GM23338 (cell line): Measurements from ENCODE around the gene IQCK. TPM values are rescaled to one million over a fixed set of nuclear protein-coding genes. Genes with fewer than 3 reads are reported as not detected.

Source experiments
- ATAC-seq: fragments of 200-7000 bp; cut with Tn5 transposase; 3 replicates; pipeline ENCODE4 v1.9.1; 2020
- DNase-seq: peaks from one replicate; pipeline ENCODE4 v3.0.0-alpha.2; 2015; ENCODE audit warnings: low spot score
- H2AFZ ChIP-seq: fragments of 200-600 bp; sonication (generic); 2 replicates; pipeline ENCODE4 v1.8.0; 2016; ENCODE audit warnings: antibody characterized with exemption, mild to moderate bottlenecking, moderate library complexity
- H3F3A ChIP-seq: fragments of 200-600 bp; sonication (generic); replicated peaks from 2 replicates; pipeline ENCODE4 v1.8.0; 2017; ENCODE audit warnings: antibody characterized with exemption, mixed run types, low read depth
- H3K27ac ChIP-seq: fragments of 200-600 bp; sonication (generic); 2 replicates; pipeline ENCODE4 v1.6.1; 2016; ENCODE audit warnings: low read depth
- H3K27me3 ChIP-seq: fragments of 200-600 bp; sonication (generic); 2 replicates; pipeline ENCODE4 v1.8.0; 2016; ENCODE audit warnings: mild to moderate bottlenecking, mixed run types, moderate library complexity; ENCODE audit not compliant: insufficient read depth
- H3K36me3 ChIP-seq: fragments of 200-600 bp; sonication (generic); 2 replicates; pipeline ENCODE4 v1.8.0; 2016; ENCODE audit warnings: mild to moderate bottlenecking; ENCODE audit not compliant: insufficient read depth
- H3K4me1 ChIP-seq: fragments of 200-600 bp; sonication (generic); 2 replicates; pipeline ENCODE4 v1.8.0; 2016; ENCODE audit warnings: mild to moderate bottlenecking, moderate library complexity; ENCODE audit not compliant: insufficient read depth
- H3K4me2 ChIP-seq: fragments of 200-600 bp; sonication (generic); 2 replicates; pipeline ENCODE4 v1.7.1; 2017; ENCODE audit warnings: mixed run types
- H3K4me3 ChIP-seq: fragments of 200-600 bp; sonication (generic); 2 replicates; pipeline ENCODE4 v1.6.1; 2016; ENCODE audit warnings: mixed run types
- H3K79me2 ChIP-seq: fragments of 200-600 bp; sonication (generic); replicated peaks from 2 replicates; pipeline ENCODE4 v1.8.0; 2017; ENCODE audit warnings: mild to moderate bottlenecking; ENCODE audit not compliant: insufficient read depth
- H3K9me2 ChIP-seq: fragments of 200-600 bp; sonication (generic); 2 replicates; pipeline ENCODE4 v1.8.0; 2017; ENCODE audit not compliant: insufficient read depth
- H4K20me1 ChIP-seq: fragments of 200-600 bp; sonication (generic); replicated peaks from 2 replicates; pipeline ENCODE4 v1.8.0; 2017; ENCODE audit warnings: mild to moderate bottlenecking; ENCODE audit not compliant: insufficient read depth
- H3K27ac Mint-ChIP-seq: 2 replicates; pipeline ENCODE4 v1.8.0; 2020; ENCODE audit warnings: inconsistent platforms, mild to moderate bottlenecking, moderate library complexity, mixed read lengths
- H3K27me3 Mint-ChIP-seq: 3 replicates; pipeline ENCODE4 v1.8.0; 2022; ENCODE audit warnings: low read depth, mild to moderate bottlenecking, moderate library complexity, mixed read lengths, inconsistent platforms; ENCODE audit not compliant: insufficient read depth, poor library complexity
- H3K36me3 Mint-ChIP-seq: 3 replicates; pipeline ENCODE4 v1.8.0; 2021; ENCODE audit warnings: low read depth, mild to moderate bottlenecking, inconsistent platforms, moderate library complexity, mixed read lengths
- H3K4me1 Mint-ChIP-seq: 3 replicates; pipeline ENCODE4 v1.8.0; 2020; ENCODE audit warnings: mild to moderate bottlenecking, inconsistent platforms, mixed read lengths
- H3K4me3 Mint-ChIP-seq: 3 replicates; pipeline ENCODE4 v1.8.0; 2021; ENCODE audit warnings: moderate library complexity, mild to moderate bottlenecking, inconsistent platforms, mixed read lengths
- H3K9me3 Mint-ChIP-seq: 3 replicates; pipeline ENCODE4 v1.8.0; 2020; ENCODE audit warnings: moderate library complexity, mild to moderate bottlenecking, inconsistent platforms, mixed read lengths
- CREB1 ChIP-seq: fragments of 250-450 bp; sonication (Bioruptor Pico); IDR thresholded peaks from 2 replicates; pipeline ENCODE4 v1.5.0; 2020; ENCODE audit warnings: low read depth, mild to moderate bottlenecking, moderate library complexity
- CTCF ChIP-seq, 2 experiments: fragments of 200-600 bp in 1 of 2; sonication (generic) in 1 of 2; conservative IDR thresholded peaks; 2 replicates each; pipeline versions ENCODE4 v1.5.1 to v1.6.1; 2016 to 2017; ENCODE audit warnings: antibody characterized with exemption in 2 of 2, low read depth in 2 of 2, mild to moderate bottlenecking in 2 of 2, moderate library complexity in 1 of 2
- ETS1 ChIP-seq: IDR thresholded peaks from 2 replicates; pipeline ENCODE4 v1.6.1; 2016; ENCODE audit warnings: antibody characterized with exemption
- EZH2 ChIP-seq: fragments of 200-600 bp; sonication (generic); IDR thresholded peaks from one replicate; pipeline ENCODE4 v1.8.0; 2017; ENCODE audit warnings: antibody characterized with exemption, mild to moderate bottlenecking, low read depth; ENCODE audit not compliant: unreplicated experiment
- EZH2phosphoT487 ChIP-seq: fragments of 200-600 bp; sonication (generic); IDR thresholded peaks from one replicate; pipeline ENCODE4 v1.8.1; 2018; ENCODE audit warnings: antibody characterized with exemption; ENCODE audit not compliant: unreplicated experiment
- JUNB ChIP-seq: IDR thresholded peaks from one replicate; pipeline ENCODE4 v1.6.1; 2016; ENCODE audit warnings: antibody characterized with exemption; ENCODE audit not compliant: unreplicated experiment
- NANOG ChIP-seq: IDR thresholded peaks from 2 replicates; pipeline ENCODE4 v1.6.1; 2016; ENCODE audit warnings: antibody characterized with exemption, borderline replicate concordance
- POLR2AphosphoS5 ChIP-seq: IDR thresholded peaks from 2 replicates; pipeline ENCODE4 v1.6.1; 2016; ENCODE audit warnings: antibody characterized with exemption, low read depth
- REST ChIP-seq: IDR thresholded peaks from one replicate; pipeline ENCODE4 v1.6.1; 2018; ENCODE audit warnings: antibody characterized with exemption; ENCODE audit not compliant: unreplicated experiment
- STAT1 ChIP-seq: IDR thresholded peaks from one replicate; pipeline ENCODE4 v1.6.1; 2016; ENCODE audit warnings: antibody characterized with exemption; ENCODE audit not compliant: unreplicated experiment
- ZNF114 ChIP-seq: fragments of 250-450 bp; sonication (Bioruptor Pico); IDR thresholded peaks from 2 replicates; pipeline ENCODE4 v1.5.0; 2020; ENCODE audit warnings: mild to moderate bottlenecking, moderate library complexity
- ZNF331 ChIP-seq: fragments of 250-450 bp; sonication (Bioruptor Pico); IDR thresholded peaks from 2 replicates; pipeline ENCODE4 v1.5.0; 2020; ENCODE audit warnings: low read depth, mild to moderate bottlenecking, moderate library complexity
- ZNF462 ChIP-seq: fragments of 250-450 bp; sonication (Bioruptor Pico); IDR thresholded peaks from 2 replicates; pipeline ENCODE4 v1.5.0; 2020; ENCODE audit warnings: mild to moderate bottlenecking, moderate library complexity
- polyA plus RNA-seq: library from polyadenylated mRNA; unstranded; fragments of >200 nt; fragmentation: Nextera tagmentation; extraction: Ambion mirVana; gene quantifications from 2 replicates; pipeline ENCODE4 v1.2.1, GENCODE V29; 2016
- total RNA-seq: library from RNA; depleted of rRNA; stranded (reverse); fragments of >200 nt; shearing (Covaris generic); gene quantifications from 2 replicates; pipeline ENCODE4 v1.2.3, GENCODE V29; 2014

The IQCK gene
- total and polyA plus RNA-seq, 2 experiments from 2014 or later, result 7.6 to 10.0 TPM

- Mint-ChIP-seq H3K27me3 (peaks cover 5% of the 10 kb centered on the region), H3K27ac (no peak overlapping the region), H3K4me1 (peaks cover 3% of the 10 kb centered on the region; the same call in 2 of the 3 replicates), H3K36me3 (peaks cover 53% of the 10 kb centered on the region), H3K9me3 (peaks cover 7% of the 10 kb centered on the region; the same call in 2 of the 3 replicates), H3K4me3 (no peak overlapping the region)
- Histone ChIP-seq H3F3A (no peaks in the 10 kb centered on the region), H3K4me3 (no peak overlapping the region), H3K4me2 (no peak overlapping the region), H2AFZ (no peak overlapping the region), H3K9me2 (no peaks in the 10 kb centered on the region), H4K20me1 (no peaks in the 10 kb centered on the region; the same call in 1 of the 2 replicates), H3K79me2 (no peaks in the 10 kb centered on the region), H3K4me1 (no peaks in the 10 kb centered on the region), H3K27ac (no peak overlapping the region), H3K36me3 (peaks cover 9% of the 10 kb centered on the region), H3K27me3 (no peaks in the 10 kb centered on the region)
- DNase-seq (no peak), ATAC-seq (no peak)
- TF ChIP-seq EZH2phosphoT487 (no peak), ZNF114 (CRISPR knock-in tag) (no peak), ZNF331 (CRISPR knock-in tag) (no peak), CREB1 (no peak), REST (no peak), STAT1 (no peak), NANOG (no peak), ETS1 (no peak), ZNF462 (CRISPR knock-in tag) (no peak), CTCF (conservative IDR thresholded peaks at IDR 0.05; ENCODE audit: low read depth in 2 of 2) (no peak), EZH2 (no peak), JUNB (no peak), POLR2AphosphoS5 (no peak)
These were observed 34.4 kb upstream of the IQCK start for GRCh38 chr16:19683453-19684236.
